ENCODE data around the gene SIAH2. TPM values are rescaled to one million over a fixed set of nuclear protein-coding genes. Genes with fewer than 3 reads are reported as not detected.

Gene SIAH2
- polyA plus RNA-seq, 1 of the 3 experiments (the other 2 are of a cell fraction) = 18.4 TPM

DNA sequence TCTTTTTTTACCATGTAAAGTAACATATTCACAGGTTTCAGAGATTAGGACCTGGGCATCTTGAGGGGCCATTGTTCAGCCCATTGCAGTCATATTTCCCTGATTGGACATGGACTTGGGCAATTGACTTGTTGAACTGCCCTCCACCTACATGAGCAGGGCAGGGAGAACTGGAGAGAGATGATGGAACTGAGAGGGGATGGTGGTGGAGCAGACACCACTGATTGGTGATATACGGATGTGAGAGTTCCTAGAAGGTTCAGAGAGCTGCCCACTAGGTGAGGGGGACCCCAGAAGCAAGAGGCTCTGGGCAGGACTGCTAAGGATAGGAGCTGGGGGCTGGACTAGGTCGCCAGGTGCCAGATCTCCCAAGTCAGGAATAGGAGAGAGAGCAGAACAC is 37.8 kb upstream of the SIAH2 start:
- Histone ChIP-seq H3K79me2 (ENCODE audit: insufficient read depth) (no peaks in the 10 kb centered on the region), H3K9ac (no peak overlapping the region), H3F3A (replicated peaks; ENCODE audit: insufficient read depth) (no peaks in the 10 kb centered on the region), H3K4me2 (no peak overlapping the region), H3K9me2 (0 out of 2 replicates have a peak, but pooled peaks cover 3% of the 10 kb centered on the region), H3K27ac (ENCODE audit: low read depth in 2 of 2, low read length in 1 of 2) (no peak overlapping the region), H3K4me3 (ENCODE audit: low read depth in 2 of 2, low read length in 1 of 2) (no peak overlapping the region), H3K4me1 (ENCODE audit: control insufficient read depth in 1 of 2, insufficient read depth in 2 of 2, low read depth in 1 of 2, low read length in 1 of 2) (peaks cover 0 to 4% of the 10 kb centered on the region in 2 experiments; a peak in 1 of 4 replicates), H4K20me1 (ENCODE audit: insufficient read depth) (no peaks in the 10 kb centered on the region), H3K9me3 (no peaks in the 10 kb centered on the region), H3K27me3 (ENCODE audit: insufficient read depth) (peaks cover 30% of the 10 kb centered on the region; the same call in 1 of the 2 replicates), H3K36me3 (replicated peaks in 1 of 2; ENCODE audit: control insufficient read depth in 1 of 2, insufficient read depth in 2 of 2, low read length in 1 of 2) (no peaks in the 10 kb centered on the region), H2AFZ (ENCODE audit: low read depth) (no peak overlapping the region)
- CTCF ChIA-PET = interaction anchor here (1.4 to 4.1 kb wide), 3 partner anchors 13 to 345 kb away, joined by 3 to 23 read pairs (median 3); no protein-coding TSS in a partner anchor
- POLR2A ChIA-PET = no interaction called here
- TF ChIP-seq MXI1 (IDR thresholded peaks at IDR 0.05; ENCODE audit: low read depth, low read length) = no peak
- TF ChIP-seq, protein P1, sequence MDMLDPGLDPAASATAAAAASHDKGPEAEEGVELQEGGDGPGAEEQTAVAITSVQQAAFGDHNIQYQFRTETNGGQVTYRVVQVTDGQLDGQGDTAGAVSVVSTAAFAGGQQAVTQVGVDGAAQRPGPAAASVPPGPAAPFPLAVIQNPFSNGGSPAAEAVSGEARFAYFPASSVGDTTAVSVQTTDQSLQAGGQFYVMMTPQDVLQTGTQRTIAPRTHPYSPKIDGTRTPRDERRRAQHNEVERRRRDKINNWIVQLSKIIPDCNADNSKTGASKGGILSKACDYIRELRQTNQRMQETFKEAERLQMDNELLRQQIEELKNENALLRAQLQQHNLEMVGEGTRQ (IDR thresholded peaks at IDR 0.05; ENCODE audit: borderline replicate concordance, low read depth, low read length) = no peak
- TF ChIP-seq SMC3 (IDR thresholded peaks at IDR 0.05; ENCODE audit: low read depth, low read length) = no peak
- no peak for TF ChIP-seq NFIC (IDR thresholded peaks at IDR 0.05; ENCODE audit: borderline replicate concordance)
- no peak for TF ChIP-seq FOSL2 (IDR thresholded peaks at IDR 0.05; ENCODE audit: borderline replicate concordance, low read depth)
- TF ChIP-seq FOXM1 (IDR thresholded peaks at IDR 0.05; ENCODE audit: low read depth) = no peak
- DNase-seq = no peak
- 4% methylated on average over 2 of the region's 2 CpGs for WGBS (ENCODE audit: low lambda C conversion rate)

DNA sequence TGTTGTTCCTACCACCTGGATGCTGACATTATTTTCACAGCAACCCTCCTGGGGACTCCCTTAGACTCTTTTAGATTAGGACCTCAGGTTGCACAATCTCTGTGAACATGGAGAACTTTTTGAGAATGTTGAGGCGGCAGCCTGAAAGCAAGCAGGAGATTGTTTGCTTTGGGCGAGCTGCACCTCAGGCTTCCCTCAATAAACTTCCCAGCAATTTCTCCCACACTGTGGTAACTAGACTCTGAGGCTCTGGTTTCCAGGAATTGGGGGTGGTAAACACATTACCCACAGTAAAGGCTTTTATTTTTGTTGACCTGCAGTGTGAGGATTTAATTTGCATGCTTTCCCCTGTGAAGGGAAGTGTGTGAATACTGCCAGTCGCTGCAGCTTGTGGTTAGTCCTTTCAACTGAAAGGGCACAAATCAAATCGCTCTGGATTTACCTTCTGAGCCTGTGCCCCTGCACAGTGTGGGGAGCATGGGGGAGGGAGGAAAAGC is 35.2 kb upstream of the SIAH2 start:
- POLR2A ChIA-PET = no interaction called here

More for the DNA sequence above, 35.2 kb upstream of the SIAH2 start:
- no peaks in the 10 kb centered on the region for H4K20me1 ChIP-seq (ENCODE audit: insufficient read depth)
- no peaks in the 10 kb centered on the region for H3K79me2 ChIP-seq (ENCODE audit: insufficient read depth)
- no peak overlapping the region for H3K4me3 ChIP-seq (ENCODE audit: low read depth in 2 of 2, low read length in 1 of 2)
- WGBS (ENCODE audit: low lambda C conversion rate) = 8% methylated on average over 4 of the region's 4 CpGs
- no peak for DNase-seq
- peaks cover 22% of the 10 kb centered on the region; the same call in 1 of the 2 replicates for H3K27me3 ChIP-seq (ENCODE audit: insufficient read depth)
- no peak overlapping the region for H2AFZ ChIP-seq (ENCODE audit: low read depth)
- H3K9me3 ChIP-seq = no peaks in the 10 kb centered on the region
- H3K9ac ChIP-seq = no peak overlapping the region
- CTCF ChIA-PET = interaction anchor here (4.1 kb wide), 1 partner anchor 11 kb away, joined by 23 read pairs; no protein-coding TSS in a partner anchor
- H3F3A ChIP-seq (replicated peaks; ENCODE audit: insufficient read depth) = no peaks in the 10 kb centered on the region
- TF ChIP-seq EZH2phosphoT487 (IDR thresholded peaks at IDR 0.05; ENCODE audit: borderline replicate concordance, low read depth) = no peak
- TF ChIP-seq POLR2AphosphoS5 (IDR thresholded peaks at IDR 0.05; ENCODE audit: low read depth, low read length) = no peak
- TF ChIP-seq, protein P2, sequence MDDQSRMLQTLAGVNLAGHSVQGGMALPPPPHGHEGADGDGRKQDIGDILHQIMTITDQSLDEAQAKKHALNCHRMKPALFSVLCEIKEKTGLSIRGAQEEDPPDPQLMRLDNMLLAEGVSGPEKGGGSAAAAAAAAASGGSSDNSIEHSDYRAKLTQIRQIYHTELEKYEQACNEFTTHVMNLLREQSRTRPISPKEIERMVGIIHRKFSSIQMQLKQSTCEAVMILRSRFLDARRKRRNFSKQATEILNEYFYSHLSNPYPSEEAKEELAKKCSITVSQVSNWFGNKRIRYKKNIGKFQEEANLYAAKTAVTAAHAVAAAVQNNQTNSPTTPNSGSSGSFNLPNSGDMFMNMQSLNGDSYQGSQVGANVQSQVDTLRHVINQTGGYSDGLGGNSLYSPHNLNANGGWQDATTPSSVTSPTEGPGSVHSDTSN (IDR thresholded peaks at IDR 0.05) = no peak
- no peak for TF ChIP-seq CHD2 (IDR thresholded peaks at IDR 0.05; ENCODE audit: low read length, partially characterized antibody)
- TF ChIP-seq MXI1 (IDR thresholded peaks at IDR 0.05; ENCODE audit: low read depth, low read length) = no peak
- TF ChIP-seq GATA2 (CRISPR knock-in tag; IDR thresholded peaks at IDR 0.05) = no peak
- TF ChIP-seq JUND (IDR thresholded peaks at IDR 0.05) = no peak
- TF ChIP-seq, protein P1 (IDR thresholded peaks at IDR 0.05; ENCODE audit: borderline replicate concordance, low read depth, low read length) = no peak
- no peak for TF ChIP-seq EP300 (IDR thresholded peaks at IDR 0.05; ENCODE audit: borderline replicate concordance in 1 of 2, low read depth in 1 of 2, low read length in 1 of 2)
- TF ChIP-seq FOXJ3 (CRISPR knock-in tag; IDR thresholded peaks at IDR 0.05) = no peak
- no peak for TF ChIP-seq ELF1 (IDR thresholded peaks at IDR 0.05)
- no peak for TF ChIP-seq SIN3A (IDR thresholded peaks at IDR 0.05; ENCODE audit: borderline replicate concordance, low read depth, low read length)
- TF ChIP-seq, protein P3, sequence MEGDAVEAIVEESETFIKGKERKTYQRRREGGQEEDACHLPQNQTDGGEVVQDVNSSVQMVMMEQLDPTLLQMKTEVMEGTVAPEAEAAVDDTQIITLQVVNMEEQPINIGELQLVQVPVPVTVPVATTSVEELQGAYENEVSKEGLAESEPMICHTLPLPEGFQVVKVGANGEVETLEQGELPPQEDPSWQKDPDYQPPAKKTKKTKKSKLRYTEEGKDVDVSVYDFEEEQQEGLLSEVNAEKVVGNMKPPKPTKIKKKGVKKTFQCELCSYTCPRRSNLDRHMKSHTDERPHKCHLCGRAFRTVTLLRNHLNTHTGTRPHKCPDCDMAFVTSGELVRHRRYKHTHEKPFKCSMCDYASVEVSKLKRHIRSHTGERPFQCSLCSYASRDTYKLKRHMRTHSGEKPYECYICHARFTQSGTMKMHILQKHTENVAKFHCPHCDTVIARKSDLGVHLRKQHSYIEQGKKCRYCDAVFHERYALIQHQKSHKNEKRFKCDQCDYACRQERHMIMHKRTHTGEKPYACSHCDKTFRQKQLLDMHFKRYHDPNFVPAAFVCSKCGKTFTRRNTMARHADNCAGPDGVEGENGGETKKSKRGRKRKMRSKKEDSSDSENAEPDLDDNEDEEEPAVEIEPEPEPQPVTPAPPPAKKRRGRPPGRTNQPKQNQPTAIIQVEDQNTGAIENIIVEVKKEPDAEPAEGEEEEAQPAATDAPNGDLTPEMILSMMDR (IDR thresholded peaks at IDR 0.05) = no peak
- TF ChIP-seq, protein P4, sequence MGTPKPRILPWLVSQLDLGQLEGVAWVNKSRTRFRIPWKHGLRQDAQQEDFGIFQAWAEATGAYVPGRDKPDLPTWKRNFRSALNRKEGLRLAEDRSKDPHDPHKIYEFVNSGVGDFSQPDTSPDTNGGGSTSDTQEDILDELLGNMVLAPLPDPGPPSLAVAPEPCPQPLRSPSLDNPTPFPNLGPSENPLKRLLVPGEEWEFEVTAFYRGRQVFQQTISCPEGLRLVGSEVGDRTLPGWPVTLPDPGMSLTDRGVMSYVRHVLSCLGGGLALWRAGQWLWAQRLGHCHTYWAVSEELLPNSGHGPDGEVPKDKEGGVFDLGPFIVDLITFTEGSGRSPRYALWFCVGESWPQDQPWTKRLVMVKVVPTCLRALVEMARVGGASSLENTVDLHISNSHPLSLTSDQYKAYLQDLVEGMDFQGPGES (IDR thresholded peaks at IDR 0.05; ENCODE audit: low read depth, low read length) = no peak
- no peak for TF ChIP-seq MEF2A (IDR thresholded peaks at IDR 0.05; ENCODE audit: borderline replicate concordance, low read depth)
- no peak for TF ChIP-seq RAD21 (IDR thresholded peaks at IDR 0.05; ENCODE audit: low read length)
- no peak for TF ChIP-seq TCF12 (IDR thresholded peaks at IDR 0.05)
- no peaks in the 10 kb centered on the region for H3K9me2 ChIP-seq
- H3K36me3 ChIP-seq (replicated peaks in 1 of 2; ENCODE audit: control insufficient read depth in 1 of 2, insufficient read depth in 2 of 2, low read length in 1 of 2) = no peaks in the 10 kb centered on the region
- no peak overlapping the region for H3K27ac ChIP-seq (ENCODE audit: low read depth in 2 of 2, low read length in 1 of 2)
- H3K4me1 ChIP-seq (ENCODE audit: control insufficient read depth in 1 of 2, insufficient read depth in 2 of 2, low read depth in 1 of 2, low read length in 1 of 2) = peaks cover 0 to 4% of the 10 kb centered on the region in 2 experiments; a peak in 1 of 4 replicates
- H3K4me2 ChIP-seq = no peak overlapping the region
